NCI-H1105 treated with DMSO at 0.1 percent for 48 hours (cell line): ENCODE results near the gene MIER2.

Experiments used
- DNase-seq: peaks from one replicate; lab custom pipeline; 2025; lab: John Stamatoyannopoulos, UW

The MIER2 gene

DNA sequence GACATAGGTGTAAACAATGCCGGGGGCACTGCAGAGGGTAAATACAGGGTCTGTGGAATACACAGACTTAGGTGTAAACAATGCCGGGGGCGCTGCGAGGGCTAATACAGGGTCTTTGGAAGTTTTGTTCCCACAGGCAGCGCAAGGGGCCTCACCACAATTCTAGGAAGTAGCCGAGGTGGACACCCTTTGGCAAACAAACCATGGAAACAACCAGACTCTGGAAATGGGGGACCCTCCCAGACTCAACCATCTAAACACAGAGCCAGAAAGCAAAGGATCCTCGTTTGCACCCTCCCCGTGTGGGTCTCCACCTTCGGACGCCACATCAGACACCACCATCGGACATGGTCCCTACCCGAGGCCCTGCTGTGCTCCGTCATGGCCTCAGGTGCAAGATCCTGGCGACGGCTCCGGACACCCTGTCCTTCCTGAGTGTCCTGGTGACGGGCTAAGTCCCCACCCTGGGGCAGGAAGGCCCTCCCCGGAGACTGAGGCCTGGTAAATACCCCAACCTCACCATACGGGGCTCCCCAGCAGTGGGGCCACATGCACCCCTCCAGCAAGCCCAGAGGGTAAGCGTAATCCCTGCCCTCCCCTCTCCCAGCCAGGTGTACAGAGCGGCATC, 36.7 kb downstream of the MIER2 start:
- no peak for DNase-seq

DNA sequence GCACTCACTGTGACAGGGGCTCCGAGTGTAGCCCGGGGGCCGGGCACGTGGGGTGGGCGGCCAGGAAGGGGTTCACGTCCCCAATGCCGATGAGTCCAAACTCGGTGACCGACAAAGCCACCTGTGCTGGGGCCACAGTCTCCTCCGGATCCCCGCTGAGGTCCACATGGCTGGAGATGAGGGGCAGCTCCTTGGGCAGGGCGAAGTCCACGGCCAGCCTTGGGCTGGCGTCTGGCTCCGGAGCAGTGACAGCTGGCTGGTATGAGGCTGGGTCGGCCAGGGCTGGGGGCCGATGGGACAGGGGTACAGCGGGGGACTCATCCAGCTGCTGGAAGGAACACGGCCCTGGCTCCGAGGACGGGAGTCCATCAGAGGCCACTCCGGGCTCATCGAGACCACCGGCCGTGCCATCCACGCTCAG, 37.5 kb downstream of the MIER2 start:
- no peak for DNase-seq

DNA sequence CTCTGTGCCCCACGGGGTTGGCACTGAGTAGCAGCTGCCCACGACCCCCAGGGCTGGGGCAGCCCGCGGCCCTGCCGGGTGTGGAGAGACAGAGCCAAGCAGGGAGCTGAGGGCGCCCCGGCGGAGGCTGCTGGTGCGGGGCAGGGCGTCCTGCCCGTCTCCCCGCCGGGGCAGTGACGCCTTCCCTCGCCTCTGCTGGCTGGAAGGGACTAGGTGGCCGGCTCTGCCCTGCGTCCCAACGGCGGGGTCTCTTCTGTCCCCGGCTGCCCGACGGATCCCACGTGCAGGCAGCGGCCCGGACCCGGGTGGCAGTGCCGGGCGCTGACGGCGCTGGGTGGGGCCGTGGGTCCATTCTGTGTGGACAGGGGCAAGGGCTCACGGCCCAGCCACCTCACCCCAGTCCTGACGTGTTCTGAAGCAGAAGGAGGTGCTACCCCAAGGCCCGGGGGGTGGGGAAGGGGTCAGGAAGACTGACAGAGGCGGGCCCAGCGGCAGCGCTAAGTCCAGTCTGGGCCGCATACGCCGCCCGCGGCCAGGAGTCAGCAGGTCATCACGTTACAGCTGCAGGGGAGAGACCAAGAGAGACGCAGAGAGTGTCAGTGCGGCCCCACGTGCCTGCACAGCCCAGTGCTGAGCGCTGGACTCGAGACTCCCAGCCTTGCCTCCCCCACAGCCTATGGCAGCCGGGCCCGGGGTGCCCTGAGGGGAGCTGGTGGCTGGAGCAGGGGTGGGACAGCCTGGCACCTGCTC, 38.3 kb downstream of the MIER2 start:
- DNase-seq: no peak

DNA sequence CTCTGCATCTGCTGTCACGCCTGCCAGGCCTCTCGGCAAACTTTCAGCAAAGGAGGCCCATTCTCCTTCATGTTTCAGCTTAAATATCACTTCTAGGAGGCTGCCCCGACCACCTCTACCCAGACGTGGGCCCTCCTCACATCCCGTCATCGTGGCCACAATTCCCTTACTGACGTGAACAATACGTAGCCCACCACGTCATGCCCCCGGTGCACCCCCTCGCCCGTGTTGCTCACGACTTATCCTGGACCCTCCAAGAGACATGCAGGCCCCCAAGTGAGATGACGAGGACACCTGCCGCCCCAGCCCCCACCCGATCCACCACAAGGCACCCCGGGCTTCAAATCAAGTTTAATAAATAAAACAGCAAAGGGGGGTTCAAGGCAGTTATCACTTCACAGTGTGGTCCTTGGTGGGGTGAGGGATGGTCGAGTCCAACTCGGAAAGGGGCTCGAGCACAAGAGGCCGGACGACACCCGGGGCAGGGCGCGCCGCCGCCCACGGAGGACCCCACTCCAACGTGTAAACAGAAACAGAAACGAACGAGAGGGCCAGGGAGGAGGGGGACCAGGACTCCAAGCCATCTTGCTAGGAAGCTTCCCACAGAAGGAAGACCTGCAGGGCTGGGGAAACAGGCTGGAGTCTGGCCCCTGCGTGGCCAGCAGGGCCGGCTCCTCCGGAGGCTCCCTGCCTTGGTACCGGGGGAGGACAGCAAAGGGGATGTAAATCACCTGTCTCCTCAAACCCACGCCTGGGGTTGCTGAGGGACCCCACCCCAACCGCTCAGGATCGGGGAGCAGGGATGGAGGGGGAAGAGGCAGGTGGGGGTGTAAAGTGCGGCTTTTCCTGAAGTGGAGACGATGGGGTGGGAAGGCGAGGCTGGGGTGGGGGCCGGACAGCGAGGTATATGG, 39.1 kb downstream of the MIER2 start:
- DNase-seq: no peak

DNA sequence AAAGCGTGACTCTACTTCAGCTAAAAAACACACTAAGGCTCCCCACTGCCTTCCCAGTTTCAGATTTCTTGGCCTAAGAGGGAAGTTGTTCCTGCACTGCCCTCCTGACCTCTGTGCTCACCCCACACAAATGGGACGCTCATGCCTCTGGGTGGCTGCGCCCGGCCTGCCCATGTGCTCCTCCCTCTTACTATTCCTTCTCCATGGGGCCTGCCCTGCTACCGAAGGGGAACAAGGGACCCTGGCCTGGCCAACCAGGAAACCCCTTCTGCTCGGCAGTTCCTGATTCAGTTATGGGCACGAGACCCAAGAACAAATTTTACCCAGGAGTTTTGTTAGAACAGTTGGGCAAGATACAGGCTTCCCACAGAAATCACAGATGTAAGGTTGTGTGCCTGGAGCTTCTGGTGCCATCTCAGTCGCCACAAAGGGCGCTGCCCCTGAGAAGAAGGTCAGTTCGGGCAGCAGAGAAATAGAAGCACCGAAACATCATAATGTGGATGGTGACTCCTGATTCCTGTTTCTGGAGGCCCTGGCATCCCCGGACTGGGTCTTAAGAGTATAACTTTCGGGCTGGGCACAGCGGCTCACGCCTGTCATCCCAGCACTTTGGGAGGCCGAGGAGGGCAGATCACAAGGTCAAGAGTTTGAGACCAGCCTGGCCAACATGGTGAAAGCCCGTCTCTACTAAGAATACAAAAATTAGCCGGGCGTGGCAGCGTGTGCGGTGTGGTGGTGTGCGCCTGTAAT, 47.9 kb downstream of the MIER2 start:
- DNase-seq: no peak

DNA sequence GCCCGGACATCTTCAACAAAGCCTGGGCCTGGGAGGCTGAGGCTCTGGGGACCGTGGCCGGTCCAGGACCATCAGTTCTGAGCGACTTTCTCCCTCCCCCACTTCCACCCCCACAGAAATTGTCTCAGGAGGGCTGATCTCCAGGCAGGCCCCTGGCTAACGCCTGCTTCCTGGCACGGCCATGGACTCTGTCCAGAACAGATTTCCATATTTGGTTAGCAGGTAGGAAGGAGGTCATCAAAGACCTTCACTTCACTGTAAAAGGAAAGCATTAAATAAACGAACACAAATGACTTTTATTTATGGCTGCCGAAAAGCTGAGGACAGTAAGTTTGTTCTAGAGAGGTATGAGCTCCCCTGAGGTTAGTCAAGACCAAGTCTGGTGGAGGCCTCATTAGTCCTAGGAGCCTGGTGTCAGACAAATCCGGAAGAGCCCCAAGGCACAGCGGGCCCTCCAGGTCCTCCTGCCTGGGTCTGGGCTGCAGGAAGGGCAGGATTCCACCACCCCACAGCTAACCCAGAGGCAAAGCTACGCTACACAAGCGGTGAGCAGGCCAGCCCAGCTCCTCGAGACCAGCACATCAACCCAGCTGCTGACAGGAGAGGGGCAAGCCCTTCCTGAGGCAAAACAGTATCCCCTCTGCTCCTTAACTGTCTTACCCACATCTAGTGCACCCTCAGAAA, 48.8 kb downstream of the MIER2 start:
- no peak for DNase-seq

DNA sequence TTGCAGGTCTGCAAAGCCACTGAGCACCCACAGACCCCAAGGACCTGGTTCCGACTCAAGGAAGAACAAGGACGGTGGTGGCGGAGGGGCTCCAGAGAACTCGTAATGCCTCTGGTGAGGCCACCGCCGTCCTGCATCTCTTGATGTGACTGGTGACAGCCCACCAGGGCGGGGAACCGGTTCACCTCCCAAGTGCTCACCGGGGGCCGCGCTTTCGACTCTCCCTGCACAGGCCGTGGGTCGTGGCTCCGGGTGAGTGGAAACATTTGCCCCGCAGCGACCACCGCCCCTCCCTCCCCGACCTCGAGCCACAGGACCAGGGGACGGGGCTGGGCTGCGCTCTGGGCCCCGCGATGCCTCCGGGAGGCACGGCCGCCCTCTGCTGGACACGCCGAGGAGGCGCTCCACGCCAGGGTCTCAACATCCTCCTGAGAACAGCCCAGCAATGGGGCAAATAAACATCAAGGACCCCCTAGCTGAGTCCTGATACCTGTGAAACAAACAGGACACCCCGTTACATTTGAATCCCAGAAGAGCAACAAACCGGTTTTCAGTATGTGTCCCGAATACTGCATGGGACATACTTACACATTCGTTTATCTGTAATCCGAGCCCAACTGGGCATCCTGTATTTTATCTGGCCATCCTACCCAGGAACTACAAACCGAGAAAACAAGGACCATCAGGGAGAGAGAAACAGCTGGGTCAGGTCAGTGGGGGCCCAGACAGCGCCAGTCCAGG, 49.5 kb downstream of the MIER2 start:
- DNase-seq: peak; percentile 30

DNA sequence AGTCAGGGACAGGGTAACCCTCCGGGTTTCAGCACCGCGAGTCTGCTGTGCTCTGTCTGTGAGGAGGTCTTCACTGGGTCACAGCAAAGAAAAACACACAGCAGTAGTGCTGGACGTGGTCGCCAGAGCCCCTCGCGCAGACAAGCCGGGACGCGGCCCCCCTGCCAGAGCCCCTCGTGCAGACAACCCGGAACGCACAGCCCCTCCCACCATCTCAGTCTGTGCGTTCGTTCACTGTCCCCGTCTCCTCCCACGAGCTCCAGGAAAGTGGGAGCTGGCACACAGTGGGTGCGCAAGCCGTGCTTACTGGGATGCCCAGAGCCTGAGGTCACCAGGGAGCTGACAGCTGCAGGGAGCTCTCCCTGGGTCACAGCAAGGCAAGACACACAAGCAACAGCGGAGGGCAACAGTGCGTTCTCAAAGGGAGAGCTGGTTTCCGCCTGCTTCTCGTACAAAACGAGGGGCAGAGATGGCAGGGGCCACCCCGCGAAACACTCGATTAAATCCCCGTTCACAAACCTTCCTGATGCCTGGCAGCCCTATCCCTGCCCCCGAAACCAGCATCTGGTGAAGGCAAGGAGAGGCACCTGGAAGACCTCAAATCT, 50.2 kb downstream of the MIER2 start:
- no peak for DNase-seq

DNA sequence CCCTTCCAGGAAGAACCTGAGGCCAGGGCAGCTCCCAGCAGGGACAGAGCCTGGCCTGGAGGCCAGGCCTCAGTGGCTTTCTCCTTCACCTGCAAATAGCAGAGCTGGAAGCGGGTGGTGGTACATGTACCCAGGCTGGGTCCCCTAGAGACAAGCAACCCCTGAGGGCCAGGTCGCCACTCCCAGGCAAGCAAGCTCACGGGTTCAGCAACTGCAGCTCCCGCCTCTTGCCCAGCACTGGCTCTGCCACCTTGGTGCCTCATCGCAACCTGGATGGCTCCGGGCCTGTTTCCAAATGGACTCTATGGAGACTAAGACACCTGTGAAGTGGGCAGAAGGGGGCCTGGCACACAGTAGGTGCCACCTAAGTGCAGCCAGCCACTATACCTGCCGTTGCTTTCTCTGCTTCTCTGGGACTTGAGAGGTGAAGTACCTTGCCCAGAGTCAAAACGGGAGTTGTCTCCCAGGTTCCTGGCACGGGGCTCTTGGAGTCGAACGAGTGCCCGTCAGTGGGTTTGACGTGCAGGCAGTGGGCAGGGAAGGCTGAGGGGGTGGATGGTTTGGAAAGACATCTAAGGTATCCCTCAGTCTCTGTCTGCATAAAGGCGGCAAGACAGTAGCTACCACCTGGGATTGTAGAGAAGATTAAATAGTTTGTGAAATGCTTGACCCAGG, 51.0 kb downstream of the MIER2 start:
- no peak for DNase-seq

DNA sequence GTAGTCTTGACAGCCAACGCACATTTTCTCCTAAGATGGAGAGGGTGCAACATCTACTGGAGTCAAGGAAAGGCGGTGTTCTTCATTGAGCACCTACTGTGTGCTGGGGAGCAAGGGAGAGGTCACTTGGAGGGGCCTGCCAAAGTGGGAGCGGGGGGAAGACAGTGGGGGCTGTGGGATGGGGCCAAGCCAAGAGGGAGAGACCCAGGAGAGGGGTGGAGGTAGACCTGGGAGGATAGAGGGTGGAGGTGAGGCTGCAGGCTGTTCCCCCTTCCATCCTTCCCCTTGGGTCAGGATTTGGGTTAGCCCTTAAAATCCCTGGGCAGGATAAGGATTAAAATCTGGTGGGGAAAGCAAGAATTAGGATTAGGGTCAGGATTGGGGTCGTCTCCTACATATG, 51.6 kb downstream of the MIER2 start:
- DNase-seq: no peak

DNA sequence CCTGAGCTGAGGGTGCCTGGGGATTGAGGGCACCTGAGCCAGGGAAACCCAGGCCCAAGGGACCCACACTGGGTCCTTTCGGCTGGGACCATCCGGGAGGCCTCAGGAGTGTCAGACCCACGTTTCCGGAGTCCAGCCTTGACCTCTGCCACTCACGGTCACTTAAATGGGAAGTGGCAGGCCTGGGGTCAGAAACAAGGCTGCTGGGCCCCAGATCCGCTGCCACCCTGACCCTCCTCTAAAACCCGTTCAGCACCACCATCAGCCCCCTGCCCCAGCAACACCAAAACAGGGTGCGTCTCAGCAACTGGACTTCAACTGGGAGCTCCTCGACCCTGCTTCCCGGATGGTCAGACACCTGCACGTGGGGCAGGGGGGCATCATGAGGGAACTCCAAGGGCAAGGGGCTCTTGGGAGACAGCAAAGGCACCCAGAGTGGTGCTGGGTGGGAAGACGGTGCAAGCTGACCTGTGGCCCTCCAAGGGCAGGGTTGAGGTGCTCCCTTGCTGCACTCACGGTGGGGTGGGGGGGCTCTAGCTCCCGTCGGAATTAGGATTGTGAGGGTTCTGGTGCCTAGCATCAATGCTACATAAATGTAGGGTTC, 52.2 kb downstream of the MIER2 start:
- DNase-seq: no peak

DNA sequence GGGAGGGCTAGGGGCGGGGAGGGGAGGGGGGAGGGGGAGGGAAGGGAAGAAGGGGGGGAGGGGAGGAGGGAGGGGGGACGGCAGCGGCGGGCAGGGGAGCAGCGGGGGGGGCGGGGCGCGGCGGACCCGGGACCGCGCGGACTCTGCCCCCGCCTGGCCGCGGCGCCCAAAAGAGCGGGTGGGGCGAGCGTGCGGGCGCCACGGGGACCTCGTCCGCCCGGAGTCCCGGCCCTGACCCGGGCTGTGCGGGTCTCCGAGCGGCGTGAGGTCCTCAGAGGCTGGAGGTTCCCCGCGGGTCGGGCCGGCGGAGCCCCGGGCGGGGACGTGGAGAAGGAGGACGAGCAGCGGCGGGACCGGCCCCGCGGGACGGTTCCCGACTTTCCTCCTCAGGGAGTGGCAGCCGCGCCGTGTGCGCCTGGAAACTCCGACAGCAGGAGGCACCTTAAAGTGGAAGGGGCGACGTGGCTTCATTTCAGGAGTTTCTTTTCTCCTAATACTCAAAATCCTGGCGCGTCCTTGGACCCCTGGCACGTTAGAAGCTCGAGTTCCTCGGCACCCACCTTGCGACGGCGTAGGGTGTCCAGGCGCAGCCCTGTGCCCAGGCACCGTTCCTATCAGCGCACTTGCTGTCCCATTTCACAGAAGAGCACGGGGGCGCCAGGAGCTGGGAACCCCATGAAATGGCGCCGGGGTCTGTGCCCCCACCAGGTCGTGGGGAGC, 52.9 kb downstream of the MIER2 start:
- DNase-seq: no peak

DNA sequence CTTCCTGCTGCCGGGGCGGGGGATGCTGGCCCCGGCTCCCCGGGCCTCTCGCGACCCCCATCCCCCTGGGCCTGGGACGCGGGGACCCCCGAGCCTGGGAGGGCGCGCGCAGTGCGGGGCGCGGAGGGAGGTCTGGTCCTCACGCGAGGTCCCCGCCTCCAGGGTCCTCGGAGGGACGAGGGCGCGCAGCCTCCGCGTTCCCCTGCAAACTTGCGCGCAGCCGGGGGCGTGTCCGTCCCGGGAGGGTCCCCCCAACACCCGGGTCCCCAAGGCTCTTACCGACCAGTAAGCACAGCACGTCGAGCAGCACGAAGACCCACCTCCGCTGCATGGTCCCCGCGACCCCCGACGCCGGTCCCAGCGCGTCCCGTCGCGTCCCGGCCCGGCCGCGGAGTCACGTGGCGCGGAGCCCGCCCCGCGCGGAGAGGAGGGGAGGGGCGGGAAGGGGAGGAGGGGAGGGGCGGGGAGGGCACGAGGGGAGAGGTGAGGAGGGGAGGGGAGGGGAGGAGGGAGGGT, 53.5 kb downstream of the MIER2 start, which contains the start of gene PLPP2:
TSS of gene PLPP2 (minus strand) at position 398 of the 516 bp plus-strand sequence. CDS start at position 331, 67 bp downstream.
- no peak for DNase-seq

DNA sequence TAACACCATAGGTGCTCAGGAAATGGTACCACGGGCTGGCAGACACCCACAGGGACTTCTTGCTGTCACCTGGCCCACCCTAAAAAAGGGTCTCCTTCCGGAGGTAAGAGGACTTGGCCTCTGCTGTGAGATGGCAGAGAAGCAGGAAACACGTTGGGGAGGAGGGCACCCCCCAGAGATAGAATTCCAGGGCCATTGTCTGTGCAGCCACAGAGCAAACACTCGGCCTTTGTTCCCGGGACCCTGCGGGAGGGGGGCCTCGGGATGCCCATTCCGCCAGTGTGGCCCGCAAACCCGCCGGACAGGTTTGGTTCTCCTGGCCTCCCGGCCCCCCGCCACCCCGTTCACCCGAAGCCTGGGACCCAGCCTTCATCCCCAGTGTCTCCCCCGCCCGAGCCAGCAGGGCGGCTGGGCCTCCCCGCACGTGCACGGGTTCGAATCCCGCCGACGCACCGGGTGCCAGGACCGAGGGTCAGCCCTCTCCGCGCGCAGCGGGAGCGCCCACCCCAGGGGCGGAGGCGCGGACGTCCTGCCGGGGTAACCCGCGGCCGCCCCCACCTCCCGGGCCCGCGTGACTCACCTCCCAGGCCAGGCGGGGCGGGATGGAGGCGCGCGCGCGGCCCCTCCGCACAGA, 54.1 kb downstream of the MIER2 start:
- DNase-seq: no peak

DNA sequence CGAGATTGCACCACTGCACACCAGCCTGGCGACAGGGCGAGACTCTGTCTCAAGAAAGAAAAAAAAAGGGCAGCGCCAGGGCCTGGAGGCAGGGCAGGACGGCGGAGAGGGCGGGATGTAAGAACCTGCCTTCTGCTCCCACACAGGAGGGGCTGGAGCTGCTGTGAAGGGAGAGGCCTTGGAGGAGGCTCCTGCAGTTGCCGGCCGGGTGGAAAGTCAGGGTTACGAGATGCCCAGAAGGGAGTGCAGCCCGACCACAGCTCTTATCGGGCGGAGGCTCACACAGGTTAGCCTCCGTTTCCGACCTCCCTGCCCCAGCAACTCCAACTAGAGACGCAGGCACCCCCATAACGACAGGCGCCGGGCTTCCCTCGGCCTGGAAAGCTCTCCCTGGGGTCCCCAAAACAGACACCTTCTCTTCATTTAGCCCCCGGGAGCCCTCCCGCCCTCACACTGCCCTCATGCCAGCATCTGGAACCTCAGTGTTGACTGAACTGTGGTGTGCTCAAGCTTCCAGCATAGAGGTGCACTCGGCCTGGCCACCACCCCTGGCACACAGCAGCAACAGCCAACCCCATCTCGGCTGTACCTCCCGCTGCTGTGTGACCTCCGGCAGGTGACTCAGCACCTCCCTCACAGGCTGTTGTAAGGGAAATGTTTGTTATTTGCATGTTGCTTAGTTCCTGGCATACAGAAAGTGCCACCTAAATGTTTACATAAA, 54.8 kb downstream of the MIER2 start:
- no peak for DNase-seq

DNA sequence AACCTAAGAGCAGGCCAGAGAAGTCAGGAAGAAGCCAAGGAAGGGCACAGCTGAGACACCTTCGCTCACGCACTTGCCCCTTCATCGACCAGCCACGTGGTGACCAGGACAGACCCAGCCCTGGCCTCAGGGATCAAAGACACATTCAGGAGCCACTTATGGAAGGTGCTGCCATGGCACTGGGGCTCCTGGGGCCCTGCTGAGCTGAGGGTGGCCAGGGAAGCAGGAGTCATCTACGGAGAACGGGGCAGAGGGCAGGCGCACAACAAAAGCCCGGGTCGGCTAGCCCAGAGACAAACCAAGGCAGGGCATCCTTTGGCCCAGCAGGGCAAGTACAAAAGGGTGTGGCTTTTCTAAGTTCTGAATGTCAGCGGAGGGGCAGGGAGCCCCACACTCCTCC, 55.7 kb downstream of the MIER2 start:
- no peak for DNase-seq

DNA sequence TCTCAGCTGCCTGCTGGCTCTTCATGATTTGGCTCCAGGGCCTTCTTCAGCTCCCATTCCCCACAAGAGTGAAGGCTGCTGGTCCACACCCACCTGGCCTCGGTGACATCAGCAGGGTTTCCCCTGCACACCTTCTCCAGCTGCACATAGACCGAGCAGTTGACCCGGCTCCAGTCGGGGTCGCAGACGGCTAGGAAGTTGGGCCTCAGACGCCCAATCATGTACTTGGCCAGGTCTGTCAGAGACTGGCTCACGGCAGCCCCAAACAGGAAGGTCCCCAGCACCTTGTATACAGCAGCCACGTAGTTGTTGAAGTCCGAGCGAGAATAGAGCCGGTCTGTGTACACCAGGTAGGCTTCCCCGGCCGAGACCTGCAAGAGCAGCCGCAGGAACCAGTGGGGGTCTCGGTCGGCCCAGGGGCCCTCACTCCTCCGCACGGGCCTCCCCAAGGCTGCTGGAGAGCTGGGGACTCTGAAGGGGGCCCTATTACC, 57.2 kb downstream of the MIER2 start:
- no peak for DNase-seq
